Endodermal cell (in vitro differentiated cells): ENCODE measurements around the gene THAP7. TPM values are rescaled to one million over a fixed set of nuclear protein-coding genes. Genes with fewer than 3 reads are reported as not detected.

Experiments used
- DNase-seq: peaks from one replicate; pipeline ENCODE4 v3.0.0-alpha.2; 2017
- H3K27ac ChIP-seq: 2 replicates; pipeline ENCODE4 v1.5.1; 2013; ENCODE audit warnings: mild to moderate bottlenecking, low read depth, low read length, moderate library complexity
- H3K27me3 ChIP-seq: 2 replicates; pipeline ENCODE4 v1.6.1; 2013; ENCODE audit warnings: mild to moderate bottlenecking, low read length, moderate library complexity; ENCODE audit not compliant: insufficient read depth, control insufficient read depth, poor library complexity, severe bottlenecking
- H3K36me3 ChIP-seq: 2 replicates; pipeline ENCODE4 v1.7.0; 2013; ENCODE audit warnings: mild to moderate bottlenecking, low read length, moderate library complexity; ENCODE audit not compliant: control insufficient read depth, insufficient read depth
- H3K4me1 ChIP-seq: one replicate; pipeline ENCODE4 v1.7.0; 2013; ENCODE audit warnings: low read length; ENCODE audit not compliant: control insufficient read depth, insufficient read depth
- H3K4me3 ChIP-seq: 2 replicates; pipeline ENCODE4 v1.5.1; 2013; ENCODE audit warnings: mild to moderate bottlenecking, low read length, moderate library complexity
- H3K9ac ChIP-seq: 2 replicates; pipeline ENCODE4 v1.6.1; 2013; ENCODE audit warnings: mild to moderate bottlenecking, low read length, moderate library complexity; ENCODE audit not compliant: poor library complexity, severe bottlenecking; ENCODE audit errors: extremely low read depth
- H3K9me3 ChIP-seq: 2 replicates; pipeline ENCODE4 v1.6.1; 2013; ENCODE audit warnings: mild to moderate bottlenecking, low read length, moderate library complexity; ENCODE audit not compliant: control insufficient read depth
- H3K27ac Mint-ChIP-seq: 2 replicates; pipeline ENCODE4 v1.8.0; 2020; ENCODE audit warnings: mixed read lengths
- H3K27me3 Mint-ChIP-seq: 2 replicates; pipeline ENCODE4 v1.8.0; 2021; ENCODE audit warnings: mild to moderate bottlenecking, mixed read lengths; ENCODE audit not compliant: insufficient read depth
- H3K36me3 Mint-ChIP-seq: 2 replicates; pipeline ENCODE4 v1.8.0; 2020; ENCODE audit warnings: low read depth, mixed read lengths
- H3K4me1 Mint-ChIP-seq: 2 replicates; pipeline ENCODE4 v1.8.0; 2020; ENCODE audit warnings: mixed read lengths
- H3K4me3 Mint-ChIP-seq: 2 replicates; pipeline ENCODE4 v1.8.0; 2020; ENCODE audit warnings: mild to moderate bottlenecking, moderate library complexity, mixed read lengths
- H3K9me3 Mint-ChIP-seq: 2 replicates; pipeline ENCODE4 v1.8.0; 2020; ENCODE audit warnings: mild to moderate bottlenecking, mixed read lengths
- CTCF ChIP-seq: fragments of 200-600 bp; sonication (generic); conservative IDR thresholded peaks from 2 replicates; pipeline ENCODE4 v1.5.0; 2021; ENCODE audit warnings: antibody characterized with exemption, mild to moderate bottlenecking
- WGBS, 2 experiments: methylation state at CpG; one replicate each; pipeline versions ENCODE4 v1.1.5 to v1.1.7; 2013; ENCODE audit warnings: missing lambda C conversion rate in 2 of 2, mixed read lengths in 1 of 2; ENCODE audit not compliant: insufficient coverage in 1 of 2, insufficient read length in 1 of 2; 5-methylcytosine and 5-hydroxymethylcytosine counted together
- total RNA-seq, 2 donors: library from RNA; stranded (reverse); fragmentation: NEBNext Ultra II Directional in 1 of 2; extraction: Animal tissue kit (Norgen Biotek cat#: 25700) in 1 of 2; gene quantifications; 2 replicates in 1 of 2; 3 replicates in 1 of 2; pipeline ENCODE4 v1.2.1, GENCODE V29; 2021

The THAP7 gene
- total RNA-seq, 2 donors from 2014 or later = 16.6 to 19.6 TPM

- Mint-ChIP-seq H3K27me3 (peaks cover 84% of the 10 kb centered on the region), H3K9me3 (peaks cover 14% of the 10 kb centered on the region), H3K27ac (no peak overlapping the region), H3K4me3 (no peak overlapping the region), H3K4me1 (peaks cover 17% of the 10 kb centered on the region), H3K36me3 (no peaks in the 10 kb centered on the region)
- peaks cover 53% of the 10 kb centered on the region for H3K27me3 ChIP-seq
- no peaks in the 10 kb centered on the region for H3K36me3 ChIP-seq
- no peak overlapping the region for H3K4me3 ChIP-seq
- no peak for DNase-seq
- H3K9me3 ChIP-seq = peaks cover 11% of the 10 kb centered on the region
- no peaks in the 10 kb centered on the region for H3K4me1 ChIP-seq
- TF ChIP-seq CTCF = no peak
- no peak overlapping the region for H3K27ac ChIP-seq
- H3K9ac ChIP-seq = no peak overlapping the region
- 89 to 91% methylated on average over 9 to 14 of the region's 14 CpGs for WGBS, 2 experiments
These were observed 26.2 kb downstream of the THAP7 start for GRCh38 chr22:20975541-20976290.

- H3K9ac ChIP-seq = no peak overlapping the region
- H3K27ac Mint-ChIP-seq = no peak overlapping the region
- 90 to 91% methylated on average over 5 to 16 of the region's 16 CpGs for WGBS, 2 experiments
- H3K4me3 ChIP-seq = no peak overlapping the region
- H3K9me3 ChIP-seq = peaks cover 11% of the 10 kb centered on the region
- peaks cover 91% of the 10 kb centered on the region for H3K27me3 Mint-ChIP-seq
- peaks cover 14% of the 10 kb centered on the region for H3K9me3 Mint-ChIP-seq
- H3K36me3 Mint-ChIP-seq = no peaks in the 10 kb centered on the region
- H3K27ac ChIP-seq = no peak overlapping the region
- H3K4me3 Mint-ChIP-seq = no peak overlapping the region
- H3K27me3 ChIP-seq = peaks cover 59% of the 10 kb centered on the region
- TF ChIP-seq CTCF = no peak
- no peaks in the 10 kb centered on the region for H3K4me1 ChIP-seq
- H3K4me1 Mint-ChIP-seq = peaks cover 8% of the 10 kb centered on the region
- DNase-seq = no peak
- H3K36me3 ChIP-seq = no peaks in the 10 kb centered on the region
These were observed 27.5 kb downstream of the THAP7 start for GRCh38 chr22:20974336-20974955.

GRCh38 chr22:20973634-20974286 lies 28.2 kb downstream of the THAP7 start:
- H3K27me3 Mint-ChIP-seq = peaks cover 93% of the 10 kb centered on the region
- Histone ChIP-seq H3K4me3 (no peak overlapping the region), H3K9me3 (peaks cover 8% of the 10 kb centered on the region), H3K36me3 (no peaks in the 10 kb centered on the region), H3K9ac (no peak overlapping the region), H3K4me1 (no peaks in the 10 kb centered on the region), H3K27ac (no peak overlapping the region), H3K27me3 (peaks cover 65% of the 10 kb centered on the region)
- H3K27ac Mint-ChIP-seq = no peak overlapping the region
- peaks cover 10% of the 10 kb centered on the region for H3K9me3 Mint-ChIP-seq
- peaks cover 7% of the 10 kb centered on the region for H3K4me1 Mint-ChIP-seq
- DNase-seq = no peak
- no peak for TF ChIP-seq CTCF
- no peak overlapping the region for H3K4me3 Mint-ChIP-seq
- no peaks in the 10 kb centered on the region for H3K36me3 Mint-ChIP-seq
- 88 to 89% methylated on average over 12 to 21 of the region's 21 CpGs for WGBS, 2 experiments
